Fibroblast of lung (primary cell): ENCODE results near the gene MYOZ3. TPM values are rescaled to one million over a fixed set of nuclear protein-coding genes. Genes with fewer than 3 reads are reported as not detected.

Experiments
- DNase-seq, 2 donors: peaks; one replicate each; pipeline versions ENCODE4 v3.0.0 to v3.0.0-alpha.2; 2010; ENCODE audit warnings: low read depth in 2 of 2
- H2AFZ ChIP-seq: 2 replicates; pipeline ENCODE4 v1.5.1; 2012; ENCODE audit warnings: low read length, control low read depth, inconsistent platforms
- H3K27ac ChIP-seq: 2 replicates; pipeline ENCODE4 v1.5.1; 2011; ENCODE audit warnings: low read length, control low read depth; ENCODE audit not compliant: insufficient read depth
- H3K27me3 ChIP-seq: 2 replicates; pipeline ENCODE4 v1.5.1; 2011; ENCODE audit warnings: mild to moderate bottlenecking, low read length; ENCODE audit not compliant: control insufficient read depth, insufficient read depth
- H3K36me3 ChIP-seq: 2 replicates; pipeline ENCODE4 v1.5.1; 2011; ENCODE audit warnings: low read length; ENCODE audit not compliant: control insufficient read depth, insufficient read depth
- H3K4me1 ChIP-seq: 2 replicates; pipeline ENCODE4 v1.5.1; 2011; ENCODE audit warnings: low read length; ENCODE audit not compliant: control insufficient read depth, insufficient read depth; ENCODE audit errors: extremely low read depth
- H3K4me2 ChIP-seq: 2 replicates; pipeline ENCODE4 v1.5.1; 2011; ENCODE audit warnings: low read length, control low read depth; ENCODE audit not compliant: insufficient read depth; ENCODE audit errors: extremely low read depth
- H3K4me3 ChIP-seq, 4 experiments: fragments of 200-600 bp in 1 of 4; sonication (generic) in 1 of 4; replicated peaks in 1 of 4; 2 replicates each; pipeline ENCODE4 v1.5.1; 2011 to 2016; ENCODE audit warnings: low read length in 4 of 4, low read depth in 3 of 4, mild to moderate bottlenecking in 3 of 4, control low read depth in 2 of 4, inconsistent platforms in 1 of 4, mixed read lengths in 1 of 4; ENCODE audit not compliant: insufficient read depth in 1 of 4; ENCODE audit errors: control extremely low read depth in 1 of 4
- H3K79me2 ChIP-seq: 2 replicates; pipeline ENCODE4 v1.5.1; 2012; ENCODE audit warnings: mild to moderate bottlenecking, low read length, inconsistent platforms; ENCODE audit not compliant: control insufficient read depth, insufficient read depth
- H3K9ac ChIP-seq: 2 replicates; pipeline ENCODE4 v1.5.1; 2011; ENCODE audit warnings: mild to moderate bottlenecking, low read length, control low read depth; ENCODE audit not compliant: insufficient read depth
- H3K9me3 ChIP-seq: 2 replicates; pipeline ENCODE4 v1.5.1; 2012; ENCODE audit warnings: low read depth, low read length; ENCODE audit not compliant: control insufficient read depth, insufficient read depth
- H4K20me1 ChIP-seq: 2 replicates; pipeline ENCODE4 v1.5.1; 2011; ENCODE audit warnings: low read length; ENCODE audit not compliant: control insufficient read depth, insufficient read depth; ENCODE audit errors: extremely low read depth
- EZH2 ChIP-seq: IDR thresholded peaks from 2 replicates; pipeline ENCODE4 v1.5.1; 2012; ENCODE audit warnings: low read length, control low read depth, mild to moderate bottlenecking; ENCODE audit errors: missing control alignments
- polyA plus RNA-seq, 2 donors: library from polyadenylated mRNA; depleted of rRNA in 1 of 2; stranded (reverse) in 1 of 2; unstranded in 1 of 2; fragments of >200 nt; gene quantifications; 2 replicates each; pipeline ENCODE4 v1.2.1, GENCODE V29; 2011 to 2012; ENCODE audit warnings: missing spikeins in 1 of 2
- total RNA-seq: library from RNA; depleted of rRNA; stranded (reverse); fragments of >200 nt; gene quantifications from 2 replicates; pipeline ENCODE4 v1.2.1, GENCODE V29; 2014
- TF ChIP-seq, protein P1 (sequence below), 2 donors: IDR thresholded peaks in 1 of 2; conservative IDR thresholded peaks in 1 of 2; 1 replicate in 1 of 2; 2 replicates in 1 of 2; pipeline ENCODE4 v1.5.1; 2011 to 2012; ENCODE audit warnings: low read length in 2 of 2, control low read depth in 1 of 2, inconsistent platforms in 1 of 2, low read depth in 1 of 2, mild to moderate bottlenecking in 1 of 2

Gene MYOZ3
- total and polyA plus RNA-seq, 2 donors (not counting 1 experiment from before 2014, with no cell fraction given): 0.14 to 0.33 TPM

GRCh38 chr5:150648294-150649107, 12.6 kb upstream of the MYOZ3 start:
- TF ChIP-seq EZH2: no peak
- TF ChIP-seq, protein P1, sequence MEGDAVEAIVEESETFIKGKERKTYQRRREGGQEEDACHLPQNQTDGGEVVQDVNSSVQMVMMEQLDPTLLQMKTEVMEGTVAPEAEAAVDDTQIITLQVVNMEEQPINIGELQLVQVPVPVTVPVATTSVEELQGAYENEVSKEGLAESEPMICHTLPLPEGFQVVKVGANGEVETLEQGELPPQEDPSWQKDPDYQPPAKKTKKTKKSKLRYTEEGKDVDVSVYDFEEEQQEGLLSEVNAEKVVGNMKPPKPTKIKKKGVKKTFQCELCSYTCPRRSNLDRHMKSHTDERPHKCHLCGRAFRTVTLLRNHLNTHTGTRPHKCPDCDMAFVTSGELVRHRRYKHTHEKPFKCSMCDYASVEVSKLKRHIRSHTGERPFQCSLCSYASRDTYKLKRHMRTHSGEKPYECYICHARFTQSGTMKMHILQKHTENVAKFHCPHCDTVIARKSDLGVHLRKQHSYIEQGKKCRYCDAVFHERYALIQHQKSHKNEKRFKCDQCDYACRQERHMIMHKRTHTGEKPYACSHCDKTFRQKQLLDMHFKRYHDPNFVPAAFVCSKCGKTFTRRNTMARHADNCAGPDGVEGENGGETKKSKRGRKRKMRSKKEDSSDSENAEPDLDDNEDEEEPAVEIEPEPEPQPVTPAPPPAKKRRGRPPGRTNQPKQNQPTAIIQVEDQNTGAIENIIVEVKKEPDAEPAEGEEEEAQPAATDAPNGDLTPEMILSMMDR (conservative IDR thresholded peaks at IDR 0.05 in 1 of 2, IDR thresholded peaks at IDR 0.05 in 1 of 2; ENCODE audit: low read depth in 1 of 2, low read length in 2 of 2): no peak
- H2AFZ ChIP-seq: no peak overlapping the region
- H3K4me3 ChIP-seq: no peak overlapping the region
- H3K4me1 ChIP-seq: peaks cover 34% of the 10 kb centered on the region
- H3K4me2 ChIP-seq: no peak overlapping the region
- H3K27ac ChIP-seq: no peak overlapping the region
- no peak overlapping the region for H3K9ac ChIP-seq
- H3K79me2 ChIP-seq: no peaks in the 10 kb centered on the region
- no peaks in the 10 kb centered on the region for H3K27me3 ChIP-seq
- H4K20me1 ChIP-seq: no peaks in the 10 kb centered on the region
- DNase-seq: no peak
- no peaks in the 10 kb centered on the region for H3K9me3 ChIP-seq
- H3K36me3 ChIP-seq: peaks cover 17% of the 10 kb centered on the region

DNA sequence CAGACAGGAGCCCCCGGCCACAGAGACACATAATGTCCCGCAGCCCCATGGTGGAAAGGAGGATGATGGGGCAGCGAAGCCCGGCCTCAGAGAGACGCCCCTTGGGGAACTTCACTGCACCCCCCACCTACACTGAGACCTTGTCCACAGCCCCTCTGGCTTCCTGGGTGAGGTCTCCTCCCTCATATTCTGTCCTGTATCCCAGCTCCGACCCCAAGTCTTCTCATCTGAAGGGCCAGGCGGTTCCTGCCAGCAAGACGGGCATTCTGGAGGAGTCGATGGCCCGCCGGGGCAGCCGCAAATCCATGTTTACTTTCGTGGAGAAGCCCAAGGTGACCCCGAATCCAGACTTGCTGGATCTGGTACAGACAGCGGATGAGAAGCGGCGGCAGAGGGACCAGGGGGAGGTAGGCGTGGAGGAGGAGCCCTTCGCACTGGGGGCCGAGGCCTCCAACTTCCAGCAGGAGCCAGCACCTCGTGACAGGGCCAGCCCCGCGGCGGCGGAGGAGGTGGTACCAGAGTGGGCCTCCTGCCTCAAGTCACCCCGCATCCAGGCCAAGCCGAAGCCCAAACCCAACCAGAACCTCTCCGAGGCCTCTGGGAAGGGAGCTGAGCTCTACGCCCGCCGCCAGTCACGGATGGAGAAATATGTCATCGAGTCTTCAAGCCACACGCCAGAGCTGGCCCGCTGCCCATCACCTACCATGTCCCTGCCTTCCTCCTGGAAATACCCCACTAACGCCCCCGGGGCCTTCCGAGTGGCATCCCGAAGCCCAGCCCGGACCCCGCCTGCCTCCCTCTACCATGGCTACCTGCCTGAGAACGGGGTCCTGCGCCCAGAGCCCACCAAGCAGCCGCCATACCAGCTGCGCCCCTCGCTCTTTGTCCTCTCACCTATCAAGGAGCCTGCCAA, 11.7 kb upstream of the MYOZ3 start:
- H3K27ac ChIP-seq: no peak overlapping the region
- no peaks in the 10 kb centered on the region for H3K79me2 ChIP-seq
- H4K20me1 ChIP-seq: no peaks in the 10 kb centered on the region
- H3K4me2 ChIP-seq: no peak overlapping the region
- no peak overlapping the region for H3K4me3 ChIP-seq
- no peak for DNase-seq
- H3K4me1 ChIP-seq: peaks cover 33% of the 10 kb centered on the region
- no peak overlapping the region for H2AFZ ChIP-seq
- H3K9ac ChIP-seq: no peak overlapping the region
- H3K9me3 ChIP-seq: no peaks in the 10 kb centered on the region
- H3K36me3 ChIP-seq: peaks cover 17% of the 10 kb centered on the region
- no peak for TF ChIP-seq EZH2
- TF ChIP-seq, protein P1 (conservative IDR thresholded peaks at IDR 0.05 in 1 of 2, IDR thresholded peaks at IDR 0.05 in 1 of 2; ENCODE audit: low read depth in 1 of 2, low read length in 2 of 2): no peak
- H3K27me3 ChIP-seq: no peaks in the 10 kb centered on the region
